HL-60 (cell line): Measurements from ENCODE around the gene CCL11.

ENCODE experiments used
- CTCF ChIP-seq: IDR thresholded peaks from one replicate; pipeline ENCODE4 v1.5.1; 2011; ENCODE audit warnings: low read length, control low read depth, inconsistent platforms; ENCODE audit not compliant: insufficient read depth
- REST ChIP-seq: IDR thresholded peaks from 2 replicates; pipeline ENCODE4 v1.6.1; 2012; ENCODE audit warnings: low read depth; ENCODE audit not compliant: insufficient replicate concordance
- SPI1 ChIP-seq: IDR thresholded peaks from 2 replicates; pipeline ENCODE4 v1.6.1; 2012; ENCODE audit warnings: low read depth, mild to moderate bottlenecking, borderline replicate concordance

GRCh38 chr17:34246881-34247280, 38.7 kb upstream of the CCL11 start:
- TF ChIP-seq CTCF (no peak), REST (no peak), SPI1 (no peak)
